ENCODE data around the gene KRT77.

Gene KRT77

DNA sequence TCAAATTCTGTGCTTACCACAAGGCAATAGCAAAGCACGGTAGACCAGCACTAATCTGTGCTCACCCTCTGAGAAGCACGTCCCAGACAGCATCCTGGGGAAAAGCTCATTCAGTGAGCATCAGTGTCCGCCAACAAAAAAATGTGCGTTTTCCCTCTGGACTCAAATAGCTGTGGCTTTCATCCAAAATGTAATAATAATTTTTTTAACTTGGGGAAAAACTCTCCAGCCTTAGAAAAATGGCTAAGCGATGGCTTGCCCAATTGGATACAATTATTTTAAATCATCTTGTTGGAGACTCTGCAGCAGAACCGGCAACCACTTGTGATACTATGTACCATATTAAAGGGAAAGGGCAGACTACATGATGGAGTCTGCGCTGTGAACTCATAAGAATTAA lies 1.1 kb upstream of the KRT77 start:
- H3K4me3 ChIP-seq (ENCODE audit: control insufficient read depth, low read depth, low read length): no peak overlapping the region
- DNase-seq (ENCODE audit: low read depth): no peak
- TF ChIP-seq, protein P1, sequence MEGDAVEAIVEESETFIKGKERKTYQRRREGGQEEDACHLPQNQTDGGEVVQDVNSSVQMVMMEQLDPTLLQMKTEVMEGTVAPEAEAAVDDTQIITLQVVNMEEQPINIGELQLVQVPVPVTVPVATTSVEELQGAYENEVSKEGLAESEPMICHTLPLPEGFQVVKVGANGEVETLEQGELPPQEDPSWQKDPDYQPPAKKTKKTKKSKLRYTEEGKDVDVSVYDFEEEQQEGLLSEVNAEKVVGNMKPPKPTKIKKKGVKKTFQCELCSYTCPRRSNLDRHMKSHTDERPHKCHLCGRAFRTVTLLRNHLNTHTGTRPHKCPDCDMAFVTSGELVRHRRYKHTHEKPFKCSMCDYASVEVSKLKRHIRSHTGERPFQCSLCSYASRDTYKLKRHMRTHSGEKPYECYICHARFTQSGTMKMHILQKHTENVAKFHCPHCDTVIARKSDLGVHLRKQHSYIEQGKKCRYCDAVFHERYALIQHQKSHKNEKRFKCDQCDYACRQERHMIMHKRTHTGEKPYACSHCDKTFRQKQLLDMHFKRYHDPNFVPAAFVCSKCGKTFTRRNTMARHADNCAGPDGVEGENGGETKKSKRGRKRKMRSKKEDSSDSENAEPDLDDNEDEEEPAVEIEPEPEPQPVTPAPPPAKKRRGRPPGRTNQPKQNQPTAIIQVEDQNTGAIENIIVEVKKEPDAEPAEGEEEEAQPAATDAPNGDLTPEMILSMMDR (conservative IDR thresholded peaks at IDR 0.05; ENCODE audit: control insufficient read depth, insufficient read depth, low read depth, low read length): no peak

DNA sequence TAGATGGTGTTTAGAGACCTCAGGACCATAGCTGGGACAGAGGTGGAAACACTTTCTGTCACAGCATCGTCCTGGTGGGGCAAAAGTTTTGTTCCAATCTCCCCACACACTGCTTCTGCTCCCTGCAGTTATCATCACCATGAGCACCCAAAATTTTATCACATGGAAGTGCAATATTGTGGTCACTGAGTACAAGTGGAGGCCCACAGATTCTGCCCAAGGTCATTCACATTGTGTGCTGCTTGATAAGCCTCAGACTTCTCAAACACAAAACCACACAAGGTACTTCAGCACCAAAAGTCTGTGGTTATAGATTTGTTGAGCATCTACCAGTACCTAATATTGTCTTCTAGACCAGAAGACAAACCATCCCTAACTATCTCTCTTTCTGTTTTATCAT lies 554 bp upstream of the KRT77 start:
- TF ChIP-seq, protein P1 (conservative IDR thresholded peaks at IDR 0.05; ENCODE audit: control insufficient read depth, insufficient read depth, low read depth, low read length): no peak
- H3K4me3 ChIP-seq (ENCODE audit: control insufficient read depth, low read depth, low read length): no peak overlapping the region
- DNase-seq (ENCODE audit: low read depth): no peak

DNA sequence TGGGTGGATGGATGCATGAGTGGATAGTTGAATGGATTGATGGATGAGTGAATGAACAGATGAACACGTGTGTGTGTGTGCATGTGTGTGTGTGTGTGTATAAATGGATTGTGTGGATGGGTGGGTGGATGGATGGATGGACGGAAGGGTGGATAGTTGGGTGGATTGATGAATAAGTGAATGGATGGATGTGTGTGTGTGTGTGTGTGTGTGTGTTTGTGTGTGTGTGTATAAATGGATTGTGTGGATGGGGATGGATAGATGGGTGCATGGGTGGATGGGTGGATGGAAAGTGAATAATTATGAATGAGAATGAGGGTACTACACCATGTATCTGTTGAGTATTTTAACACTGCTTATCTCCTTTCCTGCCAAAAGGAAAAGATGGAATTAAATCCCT lies 986 bp downstream of the KRT77 start:
- TF ChIP-seq, protein P1 (conservative IDR thresholded peaks at IDR 0.05; ENCODE audit: control insufficient read depth, insufficient read depth, low read depth, low read length): no peak
- H3K4me3 ChIP-seq (ENCODE audit: control insufficient read depth, low read depth, low read length): no peak overlapping the region
- DNase-seq (ENCODE audit: low read depth): no peak

DNA sequence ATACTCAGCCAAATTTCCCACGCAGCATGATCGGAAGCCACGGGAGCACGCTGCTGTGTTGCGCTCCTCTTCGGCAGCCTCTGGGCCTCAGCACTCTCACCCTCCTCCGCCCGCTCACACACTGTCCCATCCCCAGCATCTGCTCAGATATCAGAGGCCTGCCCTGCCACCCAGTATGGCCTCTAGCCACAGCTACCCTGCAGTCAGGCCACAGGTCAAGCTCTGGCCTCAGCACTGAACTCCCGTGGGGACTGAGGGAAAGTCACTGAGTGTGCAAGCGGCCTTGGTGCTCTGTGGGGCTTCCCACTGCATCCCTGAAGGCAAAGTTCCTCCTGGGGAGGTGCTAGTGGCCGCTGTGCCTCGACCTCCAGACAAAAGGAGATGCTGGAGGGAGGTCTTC lies 2.0 kb downstream of the KRT77 start:
- no peak for DNase-seq (ENCODE audit: low read depth)
- TF ChIP-seq, protein P1 (conservative IDR thresholded peaks at IDR 0.05; ENCODE audit: control insufficient read depth, insufficient read depth, low read depth, low read length): no peak
- H3K4me3 ChIP-seq (ENCODE audit: control insufficient read depth, low read depth, low read length): no peak overlapping the region

DNA sequence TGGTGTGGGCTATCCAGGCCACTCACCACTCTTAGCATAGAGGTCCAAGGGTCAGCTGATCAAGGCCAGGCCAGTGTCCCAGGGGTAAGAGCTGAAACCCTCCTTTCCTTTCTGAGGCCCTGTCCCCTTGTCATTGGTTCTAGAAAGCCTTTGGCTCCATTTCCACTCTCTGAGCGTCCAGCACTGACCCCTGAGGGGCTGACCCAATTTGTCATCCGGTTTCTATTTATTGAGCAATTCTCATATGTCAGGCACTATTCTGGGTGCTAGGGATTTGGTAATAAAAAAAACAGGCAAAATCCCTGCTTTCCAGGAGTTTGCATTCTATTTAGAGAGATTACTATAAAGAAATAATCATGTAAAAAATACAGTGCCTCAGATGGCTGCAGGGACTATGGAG lies 3.4 kb downstream of the KRT77 start:
- TF ChIP-seq, protein P1 (conservative IDR thresholded peaks at IDR 0.05; ENCODE audit: control insufficient read depth, insufficient read depth, low read depth, low read length): no peak
- no peak for DNase-seq (ENCODE audit: low read depth)
- H3K4me3 ChIP-seq (ENCODE audit: control insufficient read depth, low read depth, low read length): no peak overlapping the region

DNA sequence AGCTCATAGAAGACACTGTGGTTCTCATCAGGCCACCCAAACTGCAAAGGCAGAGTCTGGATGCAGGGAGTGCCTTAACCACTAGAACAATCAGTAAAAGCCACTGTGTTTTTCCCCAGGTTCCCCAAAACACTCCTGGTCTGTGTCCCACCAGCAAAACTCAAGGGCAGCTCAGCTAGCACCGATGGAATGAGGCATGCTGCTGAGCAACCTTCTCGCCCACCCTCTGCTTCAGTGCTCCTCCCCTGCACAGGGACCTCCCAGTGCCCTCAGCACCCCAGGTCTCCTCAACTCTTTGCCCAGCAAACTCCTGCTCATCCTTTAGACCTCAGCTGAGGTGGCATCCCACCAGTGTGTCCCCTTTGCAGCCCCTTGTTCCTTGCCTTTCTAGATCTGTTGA lies 4.0 kb downstream of the KRT77 start:
- H3K4me3 ChIP-seq (ENCODE audit: control insufficient read depth, low read depth, low read length): no peak overlapping the region
- TF ChIP-seq, protein P1 (conservative IDR thresholded peaks at IDR 0.05; ENCODE audit: control insufficient read depth, insufficient read depth, low read depth, low read length): no peak
- no peak for DNase-seq (ENCODE audit: low read depth)

DNA sequence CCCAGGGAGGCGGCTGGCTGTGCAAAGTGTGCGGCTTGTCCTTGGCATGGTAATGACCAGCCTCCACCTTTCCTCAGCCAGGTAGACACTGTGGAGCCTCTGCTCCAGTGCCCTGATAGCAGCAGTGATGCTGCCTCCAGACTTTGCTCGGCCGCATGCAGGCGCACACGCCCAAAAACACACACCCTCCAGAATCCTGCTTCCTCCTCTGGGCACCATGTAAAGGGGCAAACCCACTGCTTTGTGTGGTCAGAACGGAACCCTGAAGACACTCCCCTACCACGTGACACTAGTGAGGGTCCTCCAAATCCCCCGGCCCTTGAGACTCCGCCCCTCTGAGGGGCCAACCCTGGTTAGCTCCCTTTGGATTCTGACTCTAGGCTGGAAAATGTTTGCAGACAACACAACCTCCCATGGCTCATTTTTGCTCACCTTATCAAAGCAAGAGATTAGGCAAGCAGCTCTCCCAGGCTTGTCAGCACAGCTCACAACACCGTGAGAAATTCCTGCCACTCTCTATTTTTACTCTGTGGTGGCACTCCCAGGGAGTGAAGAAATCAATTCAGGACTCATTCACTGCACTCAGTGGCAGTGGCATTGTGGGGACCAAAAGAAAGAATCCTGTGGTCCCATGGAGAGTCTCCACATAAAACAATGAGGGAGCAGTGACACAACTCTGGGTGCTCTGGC lies 4.5 kb downstream of the KRT77 start:
- DNase-seq (ENCODE audit: low read depth): no peak
- TF ChIP-seq, protein P1 (conservative IDR thresholded peaks at IDR 0.05; ENCODE audit: control insufficient read depth, insufficient read depth, low read depth, low read length): no peak
- no peak overlapping the region for H3K4me3 ChIP-seq (ENCODE audit: control insufficient read depth, low read depth, low read length)

Measured in fibroblast of mammary gland (primary cell).